Measurements from ENCODE around the gene RUNX2.
"Not testable (repeated sequence)": the region's sequence is repeated elsewhere in the genome, so short reads cannot be mapped to it uniquely, and the experiment has no call there.

Gene RUNX2

DNA sequence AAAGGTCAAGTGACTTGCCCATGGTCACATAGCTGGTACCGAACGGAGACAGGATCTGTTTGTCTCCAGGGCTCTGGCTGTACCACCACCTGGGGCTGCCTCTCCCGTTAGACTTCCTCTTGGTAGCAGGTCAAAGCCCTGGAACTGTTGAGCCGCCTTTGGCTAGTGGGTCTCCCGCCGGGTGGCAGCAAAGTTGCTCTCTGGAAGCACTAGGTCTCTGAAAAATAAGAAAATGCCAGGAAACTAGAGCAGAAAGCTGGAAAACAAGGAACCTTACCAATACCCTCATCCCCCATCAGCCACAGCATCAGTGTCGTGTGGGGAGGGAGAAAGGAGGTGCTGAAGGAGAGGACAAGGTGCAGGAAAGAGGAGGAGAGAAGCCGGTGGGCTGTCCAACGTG is 340.6 kb downstream of the RUNX2 start:
- H3K27ac ChIP-seq (ENCODE audit: low read length), result no peak overlapping the region
- no peak overlapping the region for H3K4me3 ChIP-seq (ENCODE audit: low read length)
- no peaks in the 10 kb centered on the region for H3K9me3 ChIP-seq (ENCODE audit: control insufficient read depth, low read depth, low read length)
- no peaks in the 10 kb centered on the region for H3K27me3 ChIP-seq (ENCODE audit: control insufficient read depth, insufficient read depth, low read length)
- no peak overlapping the region for H3K9ac ChIP-seq (ENCODE audit: low read length)
- peaks cover 19% of the 10 kb centered on the region for H3K4me1 ChIP-seq (ENCODE audit: control insufficient read depth, low read depth, low read length)
- H3K36me3 ChIP-seq (ENCODE audit: control insufficient read depth, low read depth, low read length), result no peaks in the 10 kb centered on the region

DNA sequence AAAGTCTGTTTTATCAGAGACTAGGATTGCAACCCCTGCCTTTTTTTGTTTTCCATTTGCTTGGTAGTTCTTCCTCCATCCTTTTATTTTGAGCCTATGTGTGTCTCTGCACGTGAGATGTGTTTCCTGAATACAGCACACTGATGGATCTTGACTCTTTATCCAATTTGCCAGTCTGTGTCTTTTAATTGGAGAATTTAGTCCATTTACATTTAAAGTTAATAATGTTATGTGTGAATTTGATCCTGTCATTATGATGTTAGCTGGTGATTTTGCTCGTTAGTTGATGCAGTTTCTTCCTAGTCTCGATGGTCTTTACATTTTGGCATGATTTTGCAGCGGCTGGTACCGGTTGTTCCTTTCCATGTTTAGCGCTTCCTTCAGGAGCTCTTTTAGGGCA is 345.0 kb downstream of the RUNX2 start:
- not testable (repeated sequence) for H3K4me3 ChIP-seq (ENCODE audit: low read length); H3K27ac ChIP-seq (ENCODE audit: low read length); H3K9me3 ChIP-seq (ENCODE audit: control insufficient read depth, low read depth, low read length); H3K4me1 ChIP-seq (ENCODE audit: control insufficient read depth, low read depth, low read length); H3K36me3 ChIP-seq (ENCODE audit: control insufficient read depth, low read depth, low read length); H3K9ac ChIP-seq (ENCODE audit: low read length); H3K27me3 ChIP-seq (ENCODE audit: control insufficient read depth, insufficient read depth, low read length)

DNA sequence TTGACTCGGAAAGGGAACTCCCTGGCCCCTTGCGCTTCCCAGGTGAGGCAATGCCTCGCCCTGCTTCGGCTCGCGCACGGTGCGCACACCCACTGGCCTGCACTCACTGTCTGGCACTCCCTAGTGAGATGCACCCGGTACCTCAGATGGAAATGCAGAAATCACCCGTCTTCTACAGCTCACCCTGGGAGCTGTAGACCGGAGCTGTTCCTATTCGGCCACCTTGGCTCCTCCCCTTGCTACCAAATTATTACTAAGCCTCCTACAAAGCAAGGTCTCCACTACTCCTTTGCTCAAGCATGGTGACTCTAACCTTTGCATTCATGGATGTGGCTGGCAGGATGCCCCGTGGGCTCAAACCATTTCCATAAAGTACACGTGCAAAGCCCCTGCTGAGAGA is 347.0 kb downstream of the RUNX2 start:
- not testable (repeated sequence) for H3K27ac ChIP-seq (ENCODE audit: low read length); H3K27me3 ChIP-seq (ENCODE audit: control insufficient read depth, insufficient read depth, low read length); H3K36me3 ChIP-seq (ENCODE audit: control insufficient read depth, low read depth, low read length); H3K9ac ChIP-seq (ENCODE audit: low read length); H3K9me3 ChIP-seq (ENCODE audit: control insufficient read depth, low read depth, low read length); H3K4me1 ChIP-seq (ENCODE audit: control insufficient read depth, low read depth, low read length)
- peak overlapping the region; percentile 32 for H3K4me3 ChIP-seq (ENCODE audit: low read length)

DNA sequence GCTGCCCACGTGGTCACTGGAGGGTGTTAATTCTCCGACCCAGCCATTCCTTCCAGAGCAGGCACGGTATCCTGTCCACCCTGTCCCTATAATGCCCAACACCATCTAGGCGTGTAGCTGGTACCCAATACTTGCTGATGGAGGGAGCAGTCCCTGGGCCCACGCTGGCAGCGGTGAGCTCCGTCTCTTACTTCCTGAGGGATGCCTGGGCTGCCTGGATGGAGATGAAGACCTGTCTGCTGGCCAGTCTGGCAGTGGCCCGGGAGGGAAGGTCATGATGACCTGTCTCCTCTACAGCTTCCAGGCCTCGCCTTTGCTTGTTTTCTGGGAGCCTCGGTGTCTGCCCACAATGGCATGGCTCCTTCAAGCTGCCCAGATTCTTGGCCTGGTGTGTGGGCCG is 347.5 kb downstream of the RUNX2 start:
- Histone ChIP-seq H3K4me1 (ENCODE audit: control insufficient read depth, low read depth, low read length) (no peaks in the 10 kb centered on the region), H3K9ac (ENCODE audit: low read length) (no peak overlapping the region), H3K9me3 (ENCODE audit: control insufficient read depth, low read depth, low read length) (no peaks in the 10 kb centered on the region), H3K27ac (ENCODE audit: low read length) (no peak overlapping the region), H3K4me3 (ENCODE audit: low read length) (peak overlapping the region; percentile 32), H3K27me3 (ENCODE audit: control insufficient read depth, insufficient read depth, low read length) (no peaks in the 10 kb centered on the region), H3K36me3 (ENCODE audit: control insufficient read depth, low read depth, low read length) (no peaks in the 10 kb centered on the region)

DNA sequence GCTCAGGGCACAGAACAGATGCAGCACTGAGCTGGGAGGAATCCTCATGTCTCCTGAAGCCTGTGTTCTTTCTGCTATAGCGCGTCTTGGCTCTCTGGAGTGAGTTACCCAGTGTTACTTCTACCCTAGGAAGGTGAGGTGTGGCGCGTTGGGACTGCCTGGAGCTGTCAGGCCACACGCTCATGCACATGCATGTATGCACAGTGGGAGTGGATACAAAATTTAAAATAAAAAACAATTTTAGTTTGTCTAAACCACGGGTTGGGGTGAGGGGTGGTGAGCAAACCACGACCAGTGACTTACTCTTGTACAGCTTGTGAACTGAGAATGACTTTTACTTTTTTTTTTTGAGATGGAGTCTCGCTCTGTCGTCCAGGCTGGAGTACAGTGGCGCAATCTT is 348.2 kb downstream of the RUNX2 start:
- no peaks in the 10 kb centered on the region for H3K9me3 ChIP-seq (ENCODE audit: control insufficient read depth, low read depth, low read length)

DNA sequence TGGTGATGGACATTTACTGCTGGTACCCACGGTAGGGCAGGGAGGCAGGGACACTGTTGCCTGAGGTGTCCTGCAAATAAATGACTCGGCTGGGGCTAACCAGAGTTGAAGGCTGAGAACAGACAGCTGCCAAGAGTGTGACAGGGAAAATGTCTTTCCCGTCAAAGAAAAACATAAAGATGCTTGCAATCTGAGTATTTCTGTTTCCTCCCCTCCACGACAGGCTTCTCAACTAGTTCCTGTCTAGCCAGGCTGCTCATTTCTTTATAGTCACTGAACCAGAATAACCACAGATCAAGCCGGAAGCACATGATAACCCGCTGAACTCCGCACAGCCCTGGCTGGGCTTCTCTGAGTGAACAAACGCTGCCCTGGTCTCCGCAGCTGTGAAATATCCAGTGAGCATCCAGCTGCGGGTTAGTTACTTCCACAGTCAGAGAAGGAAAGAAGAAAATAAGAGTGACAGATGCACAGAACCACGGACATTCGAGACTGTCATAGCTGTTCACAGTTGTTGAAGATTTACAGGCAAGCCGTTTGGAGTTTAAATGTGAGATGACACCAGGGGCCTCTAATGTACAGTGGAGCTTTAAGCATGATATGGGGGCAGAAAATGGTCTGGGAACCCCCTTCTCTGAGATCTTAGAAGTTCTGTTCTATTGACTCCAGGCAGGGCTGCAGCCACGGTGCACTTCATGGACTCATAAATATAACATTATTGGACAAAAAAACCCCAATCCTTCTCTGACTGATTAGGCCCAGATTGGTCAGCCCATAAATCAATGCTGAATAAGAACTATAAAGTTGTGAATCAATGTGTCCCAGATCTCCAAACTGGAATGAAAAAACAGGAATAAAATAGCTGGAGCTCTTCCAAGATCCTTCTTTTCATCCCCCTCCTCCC is 349.5 kb downstream of the RUNX2 start:
- no peaks in the 10 kb centered on the region for H3K27me3 ChIP-seq (ENCODE audit: control insufficient read depth, insufficient read depth, low read length)
- no peak overlapping the region for H3K9ac ChIP-seq (ENCODE audit: low read length)
- no peaks in the 10 kb centered on the region for H3K9me3 ChIP-seq (ENCODE audit: control insufficient read depth, low read depth, low read length)
- no peak overlapping the region for H3K4me3 ChIP-seq (ENCODE audit: low read length)
- H3K27ac ChIP-seq (ENCODE audit: low read length), result no peak overlapping the region
- no peaks in the 10 kb centered on the region for H3K4me1 ChIP-seq (ENCODE audit: control insufficient read depth, low read depth, low read length)
- H3K36me3 ChIP-seq (ENCODE audit: control insufficient read depth, low read depth, low read length), result no peaks in the 10 kb centered on the region

More for the DNA sequence above, 348.2 kb downstream of the RUNX2 start:
- no peaks in the 10 kb centered on the region for H3K36me3 ChIP-seq (ENCODE audit: control insufficient read depth, low read depth, low read length)
- H3K9ac ChIP-seq (ENCODE audit: low read length), result no peak overlapping the region
- H3K4me1 ChIP-seq (ENCODE audit: control insufficient read depth, low read depth, low read length), result no peaks in the 10 kb centered on the region
- H3K27ac ChIP-seq (ENCODE audit: low read length), result no peak overlapping the region
- H3K27me3 ChIP-seq (ENCODE audit: control insufficient read depth, insufficient read depth, low read length), result no peaks in the 10 kb centered on the region
- no peak overlapping the region for H3K4me3 ChIP-seq (ENCODE audit: low read length)

DNA sequence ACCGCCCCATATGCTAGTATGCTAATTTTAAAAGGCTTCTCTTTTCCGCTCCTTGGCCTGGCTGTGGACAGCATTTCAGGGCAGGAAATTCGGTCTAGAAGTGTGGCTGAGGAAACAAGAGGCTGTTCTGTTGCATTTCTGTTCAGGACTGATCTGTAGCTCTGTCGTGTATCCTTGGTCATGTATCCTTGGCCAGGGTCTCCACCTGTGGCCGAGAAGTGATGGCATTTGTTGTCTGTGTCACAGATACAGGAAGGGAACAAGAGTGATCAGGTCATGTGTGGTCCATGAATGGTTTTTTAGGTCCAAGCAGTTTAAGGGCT is 350.1 kb downstream of the RUNX2 start:
- no peak overlapping the region for H3K9ac ChIP-seq (ENCODE audit: low read length)
- H3K9me3 ChIP-seq (ENCODE audit: control insufficient read depth, low read depth, low read length), result no peaks in the 10 kb centered on the region
- H3K4me1 ChIP-seq (ENCODE audit: control insufficient read depth, low read depth, low read length), result no peaks in the 10 kb centered on the region
- no peak overlapping the region for H3K27ac ChIP-seq (ENCODE audit: low read length)
- no peaks in the 10 kb centered on the region for H3K27me3 ChIP-seq (ENCODE audit: control insufficient read depth, insufficient read depth, low read length)
- no peak overlapping the region for H3K4me3 ChIP-seq (ENCODE audit: low read length)
- H3K36me3 ChIP-seq (ENCODE audit: control insufficient read depth, low read depth, low read length), result no peaks in the 10 kb centered on the region

DNA sequence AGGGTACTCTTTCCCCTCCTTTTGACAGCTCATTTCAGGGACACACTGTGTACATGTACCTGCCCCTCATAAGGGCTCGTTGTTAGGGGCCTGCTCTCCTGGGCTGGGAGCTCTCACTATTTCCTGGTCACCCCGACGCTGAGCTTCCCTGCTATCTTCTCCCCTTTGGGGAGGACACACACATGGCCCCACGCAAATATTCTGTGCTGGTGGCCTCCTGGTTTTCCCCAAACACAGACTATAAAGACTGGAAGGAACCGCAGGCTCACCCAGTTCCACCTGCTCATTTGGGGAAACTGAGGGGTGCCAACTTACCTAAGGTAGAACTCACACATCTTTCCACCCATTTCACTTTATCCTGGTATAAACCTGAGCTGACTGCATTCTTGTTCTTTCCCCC is 351.0 kb downstream of the RUNX2 start:
- Histone ChIP-seq H3K9me3 (ENCODE audit: control insufficient read depth, low read depth, low read length) (no peaks in the 10 kb centered on the region), H3K27ac (ENCODE audit: low read length) (no peak overlapping the region), H3K9ac (ENCODE audit: low read length) (no peak overlapping the region), H3K27me3 (ENCODE audit: control insufficient read depth, insufficient read depth, low read length) (no peaks in the 10 kb centered on the region), H3K4me1 (ENCODE audit: control insufficient read depth, low read depth, low read length) (no peaks in the 10 kb centered on the region), H3K4me3 (ENCODE audit: low read length) (no peak overlapping the region), H3K36me3 (ENCODE audit: control insufficient read depth, low read depth, low read length) (no peaks in the 10 kb centered on the region)

DNA sequence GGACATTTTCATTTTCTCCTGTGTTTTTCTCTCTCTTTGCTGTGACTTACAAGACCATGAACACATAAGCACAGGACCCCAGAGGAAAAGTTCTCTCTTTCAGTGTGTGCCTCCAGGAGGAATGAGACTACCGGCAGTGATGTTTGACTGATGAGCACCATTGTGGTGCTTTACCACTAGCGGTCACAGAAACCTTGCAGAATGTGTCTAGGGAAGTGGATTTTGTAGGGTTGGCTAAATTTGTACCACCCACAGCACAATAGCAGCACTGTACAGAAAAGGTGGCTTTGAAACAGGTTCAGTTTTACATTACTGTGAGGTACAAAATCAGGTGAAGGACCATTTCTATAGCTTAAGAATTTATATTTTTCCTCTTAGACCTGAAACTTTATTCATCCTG is 351.5 kb downstream of the RUNX2 start:
- Histone ChIP-seq H3K27ac (ENCODE audit: low read length) (no peak overlapping the region), H3K4me3 (ENCODE audit: low read length) (no peak overlapping the region), H3K4me1 (ENCODE audit: control insufficient read depth, low read depth, low read length) (no peaks in the 10 kb centered on the region), H3K36me3 (ENCODE audit: control insufficient read depth, low read depth, low read length) (no peaks in the 10 kb centered on the region), H3K9ac (ENCODE audit: low read length) (no peak overlapping the region), H3K27me3 (ENCODE audit: control insufficient read depth, insufficient read depth, low read length) (no peaks in the 10 kb centered on the region), H3K9me3 (ENCODE audit: control insufficient read depth, low read depth, low read length) (no peaks in the 10 kb centered on the region)

DNA sequence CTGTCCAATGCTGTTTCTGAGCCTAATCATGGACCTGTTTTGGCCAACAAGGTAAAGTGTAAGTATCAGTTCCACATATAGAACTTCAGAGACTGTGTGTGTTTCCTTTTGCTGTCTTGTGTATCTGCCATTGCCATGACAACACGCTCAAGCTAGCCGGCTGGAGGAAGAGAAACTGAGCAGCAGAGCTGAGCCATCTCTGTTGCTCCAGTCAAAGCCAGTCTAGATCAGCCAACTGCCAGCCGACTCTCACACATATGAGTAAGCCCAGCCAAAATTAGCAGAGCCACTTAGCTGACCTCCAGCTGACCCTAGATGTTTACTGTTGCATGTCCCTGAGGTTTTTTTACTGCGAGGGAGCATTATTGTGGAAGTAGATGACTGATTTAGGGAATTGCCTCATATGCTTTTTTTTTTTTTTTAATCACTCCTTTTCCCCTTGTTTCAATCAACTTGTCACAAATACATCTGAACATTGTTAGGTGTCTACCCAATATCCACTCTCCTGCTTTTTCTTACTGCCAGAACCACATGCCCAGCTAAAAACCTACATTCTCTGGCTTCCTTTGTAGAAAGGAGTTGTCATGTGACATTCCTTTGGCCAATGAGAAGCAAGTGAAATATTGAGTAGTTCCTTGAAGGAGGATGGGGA is 353.9 kb downstream of the RUNX2 start:
- H3K27me3 ChIP-seq (ENCODE audit: control insufficient read depth, insufficient read depth, low read length), result no peaks in the 10 kb centered on the region
- no peaks in the 10 kb centered on the region for H3K4me1 ChIP-seq (ENCODE audit: control insufficient read depth, low read depth, low read length)
- H3K4me3 ChIP-seq (ENCODE audit: low read length), result no peak overlapping the region

DNA sequence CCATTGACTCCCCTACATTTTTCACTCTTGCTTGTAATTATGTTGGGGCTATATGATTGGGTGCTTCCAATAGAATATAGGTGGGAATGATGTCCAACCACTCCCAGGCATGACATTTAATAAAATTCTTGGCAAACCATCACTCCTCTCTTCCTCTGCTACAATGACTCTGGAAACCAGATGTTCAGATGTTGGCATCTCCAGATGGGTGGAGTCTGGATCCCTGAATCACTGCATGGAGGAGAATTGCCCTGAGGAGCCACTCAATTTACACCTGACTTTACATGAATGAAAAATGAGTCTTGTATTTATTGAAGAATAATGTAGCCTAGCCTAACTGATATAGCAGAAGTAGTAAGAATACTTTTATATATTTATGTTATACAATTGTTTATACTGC is 356.3 kb downstream of the RUNX2 start:
- no peak overlapping the region for H3K4me3 ChIP-seq (ENCODE audit: low read length)
- H3K4me1 ChIP-seq (ENCODE audit: control insufficient read depth, low read depth, low read length), result no peaks in the 10 kb centered on the region
- H3K9me3 ChIP-seq (ENCODE audit: control insufficient read depth, low read depth, low read length), result no peaks in the 10 kb centered on the region
- H3K36me3 ChIP-seq (ENCODE audit: control insufficient read depth, low read depth, low read length), result no peaks in the 10 kb centered on the region
- no peaks in the 10 kb centered on the region for H3K27me3 ChIP-seq (ENCODE audit: control insufficient read depth, insufficient read depth, low read length)
- H3K27ac ChIP-seq (ENCODE audit: low read length), result no peak overlapping the region
- H3K9ac ChIP-seq (ENCODE audit: low read length), result no peak overlapping the region

More for the DNA sequence above, 353.9 kb downstream of the RUNX2 start:
- Histone ChIP-seq H3K9ac (ENCODE audit: low read length) (no peak overlapping the region), H3K27ac (ENCODE audit: low read length) (no peak overlapping the region), H3K36me3 (ENCODE audit: control insufficient read depth, low read depth, low read length) (no peaks in the 10 kb centered on the region), H3K9me3 (ENCODE audit: control insufficient read depth, low read depth, low read length) (no peaks in the 10 kb centered on the region)

DNA sequence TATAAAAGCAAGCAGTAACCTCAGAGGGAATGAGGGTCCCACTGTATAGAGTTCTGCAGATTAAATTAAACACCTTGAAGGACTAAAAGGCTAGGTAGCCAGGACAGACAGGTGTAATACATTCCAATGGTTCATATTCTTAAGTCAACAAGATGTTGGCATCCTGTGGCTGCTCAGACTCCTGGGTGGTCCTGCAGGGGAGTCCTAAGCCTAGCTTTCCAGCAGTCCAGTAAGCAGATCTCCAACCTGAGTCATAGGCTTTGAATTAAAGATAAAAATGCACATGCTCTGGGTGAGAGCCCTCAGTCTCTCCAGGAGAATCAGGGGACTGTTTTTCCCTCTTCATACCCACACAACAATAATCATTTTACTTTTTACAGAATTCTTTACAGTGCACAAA is 356.9 kb downstream of the RUNX2 start:
- Histone ChIP-seq H3K4me1 (ENCODE audit: control insufficient read depth, low read depth, low read length) (no peaks in the 10 kb centered on the region), H3K9me3 (ENCODE audit: control insufficient read depth, low read depth, low read length) (no peaks in the 10 kb centered on the region), H3K27ac (ENCODE audit: low read length) (no peak overlapping the region), H3K36me3 (ENCODE audit: control insufficient read depth, low read depth, low read length) (no peaks in the 10 kb centered on the region), H3K27me3 (ENCODE audit: control insufficient read depth, insufficient read depth, low read length) (no peaks in the 10 kb centered on the region), H3K4me3 (ENCODE audit: low read length) (no peak overlapping the region), H3K9ac (ENCODE audit: low read length) (no peak overlapping the region)

All from iPS-18a (cell line).